Prostate gland (tissue), 1 donor: ENCODE data around the gene MRPL48.

ENCODE experiments used
- POLR2A ChIP-seq: fragments of 450-650 bp; IDR thresholded peaks from one replicate; pipeline ENCODE4 v1.6.1; 2016; ENCODE audit warnings: antibody characterized with exemption, mild to moderate bottlenecking
- POLR2AphosphoS5 ChIP-seq: sonication (generic); formaldehyde crosslinking; IDR thresholded peaks from one replicate; pipeline ENCODE4 v1.6.1; 2017; ENCODE audit warnings: antibody characterized with exemption

DNA sequence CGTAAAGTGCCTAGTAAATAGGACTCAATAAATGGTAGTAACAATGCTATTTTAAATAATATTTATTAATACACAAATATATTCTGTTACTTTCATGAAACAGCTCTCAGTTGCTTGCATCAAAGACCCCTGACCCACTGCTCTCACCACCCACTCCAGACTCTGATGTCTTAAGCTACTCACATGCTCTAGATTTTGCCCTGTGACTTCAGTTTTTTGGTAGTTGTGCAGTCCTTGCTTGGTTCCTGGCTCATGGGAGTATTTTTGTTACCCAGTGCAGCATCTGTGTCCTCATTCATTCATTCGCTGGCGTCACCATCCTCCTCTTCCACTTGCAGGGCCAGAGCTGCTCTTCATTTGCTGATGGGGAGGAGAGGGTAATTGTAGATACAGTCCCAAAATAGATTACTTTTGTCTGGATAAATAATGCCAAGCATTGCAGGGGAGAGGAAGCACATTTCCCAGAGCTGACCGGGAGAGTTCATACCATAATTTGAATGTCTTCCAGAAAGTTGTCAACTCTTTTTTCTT is 12.7 kb downstream of the MRPL48 start:
- TF ChIP-seq POLR2AphosphoS5 (no peak), POLR2A (no peak)
